GM18505 (cell line): ENCODE data around the gene MAST2.

ENCODE experiments used
- ATAC-seq: cut with Tn5 transposase; IDR thresholded peaks from one replicate; pipeline ENCODE4 v1.9.1; 2021; ENCODE audit not compliant: unreplicated experiment
- POLR2A ChIP-seq: IDR thresholded peaks from 4 replicates; pipeline ENCODE4 v1.6.1; 2011; ENCODE audit warnings: borderline replicate concordance; ENCODE audit not compliant: insufficient read depth, insufficient read length; ENCODE audit errors: extremely low read depth

The MAST2 gene

GRCh38 chr1:46077644-46078043 lies 274.2 kb downstream of the MAST2 start:
- TF ChIP-seq POLR2A: no peak
- no peak for ATAC-seq

- TF ChIP-seq POLR2A: no peak
- ATAC-seq: no peak
Observed at GRCh38 chr1:46080257-46080656, 276.8 kb downstream of the MAST2 start.

GRCh38 chr1:46081206-46081605 lies 277.8 kb downstream of the MAST2 start:
- no peak for ATAC-seq
- no peak for TF ChIP-seq POLR2A

- no peak for TF ChIP-seq POLR2A
- ATAC-seq: no peak
Observed at GRCh38 chr1:46081619-46082018, 278.2 kb downstream of the MAST2 start.

GRCh38 chr1:46083579-46083978 lies 280.2 kb downstream of the MAST2 start:
- TF ChIP-seq POLR2A: no peak
- no peak for ATAC-seq

GRCh38 chr1:46084553-46085451 lies 281.4 kb downstream of the MAST2 start:
- no peak for TF ChIP-seq POLR2A
- no peak for ATAC-seq
